HG03521 (cell line): ENCODE data around the gene EXOC1L.

Experiments used
- ATAC-seq: cut with Tn5 transposase; IDR thresholded peaks from one replicate; pipeline ENCODE4 v1.9.1; 2021; ENCODE audit warnings: mild to moderate bottlenecking, moderate library complexity; ENCODE audit not compliant: unreplicated experiment

EXOC1L gene, protein sequence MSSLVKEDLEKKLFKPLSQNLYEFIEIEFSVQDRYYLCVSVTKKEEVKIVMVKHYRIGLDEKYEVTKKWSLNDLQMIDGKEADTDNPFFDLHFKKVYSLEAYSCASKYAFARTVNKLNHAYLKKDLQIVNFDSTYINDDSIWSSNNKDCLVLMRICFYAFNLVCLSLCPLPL

DNA sequence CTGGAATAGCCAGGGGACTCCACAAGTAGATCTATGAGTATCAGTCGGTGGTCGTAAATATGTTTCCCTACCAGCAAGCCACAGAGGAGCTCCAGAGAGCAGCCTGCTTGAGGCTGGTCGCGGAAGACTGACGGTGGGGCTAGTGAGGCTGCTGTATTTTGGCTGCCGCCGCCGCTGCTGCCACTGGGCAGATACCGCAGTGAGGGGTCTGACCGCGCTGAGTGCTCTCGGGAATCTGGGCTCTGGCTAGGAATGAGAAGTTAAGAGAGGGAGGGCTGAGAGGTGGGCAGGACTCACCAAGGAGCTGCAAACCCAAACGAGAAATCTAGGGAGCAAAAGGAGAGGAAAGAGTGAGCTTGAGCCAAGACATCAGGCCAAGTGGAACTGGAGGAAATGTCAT lies at the start of gene EXOC1L:
EXOC1L (plus strand) TSS at position 157 of the 400 bp plus-strand sequence; CDS start at position 394, 237 bp downstream.
- ATAC-seq = no peak

- ATAC-seq = no peak
Observed at GRCh38 chr4:55770662-55771061, 48.9 kb upstream of the EXOC1L start.

- ATAC-seq = no peak
Observed at GRCh38 chr4:55781341-55781740, 38.2 kb upstream of the EXOC1L start.

DNA sequence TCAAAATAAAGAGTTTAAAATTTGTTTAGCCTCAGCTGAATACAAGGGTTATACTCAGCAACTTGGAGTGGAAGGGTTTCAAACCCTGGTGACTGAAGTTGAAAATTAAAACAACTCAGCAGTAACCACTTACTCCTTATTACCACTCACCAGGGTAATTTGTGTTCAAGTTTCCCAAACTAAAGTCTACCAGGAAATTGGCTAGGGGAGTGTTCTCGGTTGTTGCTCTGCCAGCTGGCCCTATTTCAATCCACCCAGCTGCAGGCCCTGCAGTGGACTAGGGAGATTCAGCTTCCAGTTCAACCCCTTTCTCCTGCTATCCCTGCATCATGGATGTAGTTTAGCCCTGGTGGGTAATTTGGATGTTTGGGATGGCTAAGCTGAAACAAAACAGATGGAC lies 37.8 kb upstream of the EXOC1L start:
- no peak for ATAC-seq

GRCh38 chr4:55783584-55783983 lies 36.0 kb upstream of the EXOC1L start:
- no peak for ATAC-seq

DNA sequence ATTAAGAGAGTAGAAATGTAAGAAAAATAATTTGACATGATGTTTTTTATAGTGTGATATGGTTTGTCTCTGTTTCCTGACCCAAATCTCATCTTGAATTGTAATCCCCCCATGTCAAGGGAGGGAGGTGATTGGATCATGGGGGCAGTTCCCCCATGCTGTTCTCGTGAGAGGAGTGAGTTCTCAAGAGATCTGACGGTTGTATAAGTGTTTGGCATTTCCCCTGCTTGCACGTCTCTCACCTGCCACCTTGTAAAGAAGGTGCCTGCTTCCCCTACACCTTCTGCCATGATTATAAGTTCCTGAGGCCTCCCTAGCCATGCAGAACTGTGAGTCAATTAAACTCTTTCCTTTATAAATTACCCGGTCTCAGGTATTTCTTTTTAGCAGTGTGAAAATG lies 34.8 kb upstream of the EXOC1L start:
- no peak for ATAC-seq

DNA sequence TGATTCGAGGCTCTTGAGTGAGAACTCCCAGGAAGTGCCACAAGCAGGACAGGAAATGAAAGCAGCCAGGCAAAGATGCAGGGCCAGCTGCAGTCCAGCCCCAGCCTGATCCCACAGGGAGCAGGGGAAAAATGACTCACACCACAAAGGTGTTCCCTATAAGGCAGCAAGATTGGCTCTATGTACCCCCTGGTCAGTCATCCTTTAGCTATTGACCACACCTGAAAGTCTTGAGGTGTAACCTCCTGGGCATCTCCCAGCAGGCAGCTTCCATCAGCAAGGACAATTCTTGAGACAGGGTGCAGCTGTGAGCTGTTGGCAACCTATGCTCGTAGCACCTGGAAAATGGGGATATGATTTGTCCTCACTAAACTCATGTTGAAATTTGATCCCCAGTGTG lies 27.9 kb upstream of the EXOC1L start:
- no peak for ATAC-seq

DNA sequence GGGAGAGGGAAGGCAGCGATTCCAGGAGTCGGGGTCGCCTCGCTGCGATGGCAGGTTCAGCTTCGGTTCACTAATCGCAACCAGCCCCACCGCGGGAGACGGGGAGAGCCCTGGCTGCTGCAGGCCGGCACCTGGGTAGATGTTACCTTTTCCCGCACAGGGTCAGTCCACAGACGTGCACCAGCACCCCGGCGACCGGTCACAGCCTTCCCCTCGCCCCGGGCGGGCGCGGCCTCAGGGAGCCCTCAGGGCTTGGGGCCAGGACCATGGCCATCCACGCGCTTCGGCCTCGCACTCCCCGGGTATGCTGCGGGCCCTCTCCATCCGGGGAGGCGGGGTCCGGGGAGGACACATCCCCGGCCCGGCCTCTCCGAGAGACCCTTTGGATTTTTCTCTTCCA lies 26.1 kb upstream of the EXOC1L start:
- ATAC-seq = no peak

GRCh38 chr4:55794053-55794452 lies 25.5 kb upstream of the EXOC1L start:
- no peak for ATAC-seq

DNA sequence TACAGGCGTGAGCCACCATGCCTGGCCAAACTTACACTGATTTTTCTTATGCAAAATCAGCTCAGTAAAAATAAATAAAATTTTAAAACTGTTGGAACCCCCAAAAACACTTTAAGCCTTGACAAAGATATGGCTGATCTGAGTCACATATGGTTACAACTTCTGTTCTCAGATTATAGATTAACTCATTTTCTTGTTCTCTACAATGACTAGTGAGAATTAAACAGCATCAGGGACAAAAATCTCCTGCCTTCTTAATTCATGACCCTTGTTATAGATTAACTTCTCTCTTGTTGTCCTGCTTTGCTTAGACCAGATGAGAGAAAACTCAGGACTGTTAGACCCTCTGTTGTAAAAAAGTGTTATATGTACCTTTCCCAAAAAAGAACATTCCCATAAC lies 24.2 kb upstream of the EXOC1L start:
- ATAC-seq = no peak

DNA sequence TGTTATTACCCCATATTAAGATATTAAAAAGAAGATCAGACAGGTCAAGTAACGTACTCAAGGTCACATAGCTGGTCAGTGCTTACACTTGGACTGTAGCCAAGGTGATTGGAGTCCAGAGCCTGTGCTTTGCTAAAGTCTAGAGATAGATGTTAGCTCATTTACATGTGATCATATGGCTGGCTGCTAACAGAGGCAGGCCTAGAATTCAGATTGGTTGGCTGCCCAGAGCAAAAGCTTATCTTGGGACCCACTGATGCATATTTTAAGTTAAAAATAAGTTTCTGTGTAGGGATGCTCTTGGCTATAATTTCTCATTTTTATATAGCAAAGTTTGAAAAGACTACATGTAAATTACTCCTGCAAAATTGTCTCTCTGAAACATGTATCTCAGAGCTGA lies 18.1 kb upstream of the EXOC1L start:
- no peak for ATAC-seq

- no peak for ATAC-seq
Observed at GRCh38 chr4:55807556-55807955, 12.0 kb upstream of the EXOC1L start.

GRCh38 chr4:55808186-55808585 lies 11.4 kb upstream of the EXOC1L start:
- no peak for ATAC-seq

DNA sequence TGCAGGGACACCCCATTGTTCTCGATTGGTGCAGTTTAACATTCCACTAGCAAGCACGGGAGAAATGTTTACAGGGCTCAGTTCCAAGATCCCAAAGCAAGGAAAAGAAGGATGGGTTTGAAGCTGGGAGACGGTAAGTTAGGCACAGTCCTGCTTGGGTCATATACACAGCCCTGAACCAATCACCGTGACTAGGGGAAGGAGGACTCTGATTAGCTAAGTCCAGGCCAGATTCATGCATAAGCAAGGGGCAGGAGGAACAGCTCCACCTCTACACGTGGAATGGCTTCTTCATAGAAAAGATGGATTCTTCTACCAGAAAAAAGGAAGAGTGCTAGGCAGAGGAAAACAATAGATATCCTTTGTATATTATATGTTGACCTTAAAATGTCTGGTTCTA lies 11.0 kb upstream of the EXOC1L start:
- no peak for ATAC-seq

DNA sequence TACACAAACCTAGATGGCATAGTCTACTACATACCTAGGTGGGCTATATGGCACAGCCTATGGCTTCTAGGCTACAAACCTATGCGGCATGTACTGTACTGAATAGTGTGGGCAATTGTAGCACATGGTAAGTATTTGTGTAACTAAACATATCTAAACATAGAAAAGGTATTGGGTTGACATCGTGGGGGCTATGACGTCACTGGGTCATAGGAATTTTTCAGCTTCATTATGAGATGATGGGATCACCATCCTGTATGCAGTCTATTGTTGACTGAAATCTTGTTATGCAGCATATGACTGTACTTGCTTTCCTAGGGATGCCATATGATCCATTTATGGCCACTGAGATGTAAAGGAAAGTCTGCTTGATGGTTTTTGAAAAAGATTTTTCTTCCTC lies 1.9 kb upstream of the EXOC1L start:
- ATAC-seq = no peak

GRCh38 chr4:55820279-55820678 lies 689 bp downstream of the EXOC1L start:
- no peak for ATAC-seq

GRCh38 chr4:55822329-55822728 lies 2.7 kb downstream of the EXOC1L start:
- no peak for ATAC-seq

- no peak for ATAC-seq
Observed at GRCh38 chr4:55824865-55825264, 5.3 kb downstream of the EXOC1L start.

- no peak for ATAC-seq
Observed at GRCh38 chr4:55826986-55827385, 7.4 kb downstream of the EXOC1L start.

- no peak for ATAC-seq
Observed at GRCh38 chr4:55827582-55827981, 8.0 kb downstream of the EXOC1L start.

DNA sequence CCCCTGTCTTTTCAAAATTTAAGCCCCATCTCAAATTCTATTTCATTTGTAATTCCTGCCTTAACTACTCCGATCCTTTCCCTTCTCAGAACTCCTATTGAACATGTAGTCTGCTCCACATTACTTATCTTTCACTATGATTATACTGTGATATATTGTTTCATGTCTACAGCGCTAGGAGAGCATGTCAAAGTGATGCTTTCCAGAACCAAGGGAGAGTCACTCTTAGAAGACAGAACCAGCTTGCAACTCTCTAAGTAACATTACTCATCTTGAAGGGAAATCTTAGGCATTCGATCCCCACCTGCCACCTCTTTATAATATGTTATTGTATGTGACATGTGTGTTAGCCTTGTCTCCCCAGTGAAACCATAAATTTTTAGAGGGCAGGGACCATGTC lies 10.5 kb downstream of the EXOC1L start:
- ATAC-seq = no peak

DNA sequence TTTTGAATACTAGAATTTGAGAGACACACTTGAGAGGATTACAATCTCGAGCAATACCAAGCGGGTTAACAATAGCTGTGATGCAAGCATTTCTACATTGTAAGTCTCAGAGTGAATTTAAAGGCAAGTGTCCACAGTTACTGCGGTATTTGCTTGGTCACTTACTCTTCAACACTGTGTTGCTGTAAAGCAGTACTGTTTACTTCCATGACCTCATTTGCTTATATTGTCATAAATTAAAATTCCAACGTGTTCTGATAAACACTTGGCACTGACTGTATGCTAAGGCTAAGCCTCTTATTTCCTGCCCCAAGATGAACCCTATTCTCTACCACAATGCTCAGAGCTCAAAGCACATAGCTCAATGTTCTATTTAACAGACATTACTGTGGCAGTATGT lies 11.1 kb downstream of the EXOC1L start:
- ATAC-seq = no peak

- no peak for ATAC-seq
Observed at GRCh38 chr4:55834086-55834795, 14.7 kb downstream of the EXOC1L start.
